T-helper 2 cell treated with Interferon-gamma antibody and Interleukin-4, amounts not matched to agents 5 μg/mL and 100 μg/mL, for 36 hours (primary cell): Measurements from ENCODE around the gene CA5B.
"Not testable (repeated sequence)": the region's sequence is repeated elsewhere in the genome, so short reads cannot be mapped to it uniquely, and the experiment has no call there.

Experiments
- DNase-seq: peaks from one replicate; pipeline ENCODE4 v3.0.0; 2021; ENCODE audit warnings: low spot score
- H3K27ac Mint-ChIP-seq: one replicate; pipeline ENCODE4 v1.8.0; 2021; ENCODE audit warnings: mild to moderate bottlenecking, mixed read lengths
- H3K27me3 Mint-ChIP-seq: one replicate; pipeline ENCODE4 v1.8.0; 2021; ENCODE audit warnings: low read depth, mixed read lengths
- H3K36me3 Mint-ChIP-seq: one replicate; pipeline ENCODE4 v1.8.0; 2021; ENCODE audit warnings: low read depth, mixed read lengths
- H3K4me1 Mint-ChIP-seq: one replicate; pipeline ENCODE4 v1.8.0; 2021; ENCODE audit warnings: low read depth, mixed read lengths
- H3K4me3 Mint-ChIP-seq: one replicate; pipeline ENCODE4 v1.8.0; 2022; ENCODE audit warnings: mild to moderate bottlenecking, moderate library complexity, mixed read lengths
- H3K9me3 Mint-ChIP-seq: one replicate; pipeline ENCODE4 v1.8.0; 2021; ENCODE audit warnings: mixed read lengths

The CA5B gene, protein sequence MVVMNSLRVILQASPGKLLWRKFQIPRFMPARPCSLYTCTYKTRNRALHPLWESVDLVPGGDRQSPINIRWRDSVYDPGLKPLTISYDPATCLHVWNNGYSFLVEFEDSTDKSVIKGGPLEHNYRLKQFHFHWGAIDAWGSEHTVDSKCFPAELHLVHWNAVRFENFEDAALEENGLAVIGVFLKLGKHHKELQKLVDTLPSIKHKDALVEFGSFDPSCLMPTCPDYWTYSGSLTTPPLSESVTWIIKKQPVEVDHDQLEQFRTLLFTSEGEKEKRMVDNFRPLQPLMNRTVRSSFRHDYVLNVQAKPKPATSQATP

DNA sequence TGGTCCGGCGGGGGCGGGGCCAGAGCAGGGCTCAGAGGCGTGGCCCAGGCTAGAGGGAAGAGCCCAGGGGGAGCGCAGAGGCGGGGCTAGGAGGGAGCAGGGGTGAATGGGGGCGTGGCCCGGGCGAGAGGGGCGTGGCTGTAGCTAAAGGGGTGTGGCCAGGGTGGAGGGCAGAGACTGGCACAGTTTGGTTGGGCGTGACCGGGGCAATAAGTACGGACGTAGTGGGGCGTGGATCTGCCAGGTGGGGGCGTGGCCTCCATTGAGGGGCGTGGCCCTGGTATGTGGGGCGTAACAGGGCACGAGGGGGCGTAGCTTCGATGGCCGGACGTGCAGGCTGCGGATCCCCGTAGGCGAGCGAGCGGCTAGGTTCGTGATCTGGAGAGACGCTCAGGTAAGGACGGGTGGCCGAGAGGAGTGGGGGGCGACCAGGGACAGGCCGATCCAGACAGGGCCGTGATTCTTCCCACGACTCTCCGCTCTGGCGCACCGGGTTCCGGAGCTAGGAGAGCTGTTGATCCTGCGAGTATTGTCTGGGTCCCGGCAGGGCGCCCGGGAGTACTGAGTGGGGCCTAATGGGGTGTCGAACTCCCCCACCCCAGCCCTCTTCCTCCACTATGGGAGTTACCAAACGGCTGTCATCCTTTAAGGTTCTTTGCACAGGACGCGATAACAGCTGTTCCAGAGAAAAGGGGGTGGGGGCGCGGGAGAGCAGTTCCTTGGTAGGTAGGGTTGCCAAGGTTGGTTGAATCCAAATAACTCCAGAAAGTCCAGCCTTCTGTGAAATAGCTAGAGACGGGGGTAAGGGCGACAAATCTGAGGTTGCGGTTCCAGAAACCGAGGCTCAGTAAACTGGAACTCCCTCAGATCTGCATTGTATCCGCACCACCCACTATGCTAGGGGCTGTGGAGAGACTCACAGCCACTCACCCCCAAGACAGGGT lies at the start of gene CA5B:
Gene CA5B (plus strand): TSS at position 312 of the 944 bp plus-strand sequence. CDS start 11,754 bp downstream, outside the sequence.
- Mint-ChIP-seq H3K4me1 (peaks cover 28% of the 10 kb centered on the region), H3K4me3 (peak within 1 kb of the TSS; percentile 92), H3K9me3 (no peaks in the 10 kb centered on the region), H3K27me3 (no peaks in the 10 kb centered on the region), H3K36me3 (peaks cover 16% of the 10 kb centered on the region), H3K27ac (peak within 1 kb of the TSS; percentile 88)
- DNase-seq = peak; percentile 91

DNA sequence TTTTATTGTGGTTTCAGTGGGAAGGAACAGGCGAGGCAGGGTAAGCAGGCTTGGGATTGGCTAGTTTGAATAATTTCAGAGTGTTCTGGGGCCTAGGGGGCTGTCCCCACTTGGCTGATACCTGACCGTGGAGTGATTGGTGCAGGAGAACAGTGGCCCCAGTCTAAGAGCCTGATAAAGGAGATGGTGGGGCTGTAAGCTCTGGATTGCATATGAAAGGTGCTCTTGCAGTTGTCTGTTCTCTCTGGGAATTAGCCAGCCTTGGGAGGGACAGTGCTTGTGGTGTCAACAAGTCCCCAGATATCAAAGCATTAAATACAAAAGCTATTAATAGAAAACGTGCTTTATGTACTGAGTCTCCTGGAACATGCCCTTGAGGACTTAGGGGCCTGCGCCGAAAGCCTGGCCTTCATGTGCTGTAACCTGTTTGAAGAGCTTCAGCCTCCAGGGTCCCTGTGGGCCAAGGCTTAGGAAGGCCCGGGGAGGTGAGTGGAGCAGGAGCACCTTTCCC lies 43.1 kb upstream of the CA5B start:
- peaks cover 18% of the 10 kb centered on the region for H3K36me3 Mint-ChIP-seq
- no peaks in the 10 kb centered on the region for H3K9me3 Mint-ChIP-seq
- no peak for DNase-seq
- no peaks in the 10 kb centered on the region for H3K27me3 Mint-ChIP-seq
- peaks cover 2% of the 10 kb centered on the region for H3K4me1 Mint-ChIP-seq
- H3K27ac Mint-ChIP-seq = no peak overlapping the region
- no peak overlapping the region for H3K4me3 Mint-ChIP-seq

GRCh38 chrX:15696516-15696915 lies 41.6 kb upstream of the CA5B start:
- no peaks in the 10 kb centered on the region for H3K9me3 Mint-ChIP-seq
- no peak overlapping the region for H3K4me3 Mint-ChIP-seq
- DNase-seq = no peak
- no peaks in the 10 kb centered on the region for H3K27me3 Mint-ChIP-seq
- H3K4me1 Mint-ChIP-seq = peaks cover 2% of the 10 kb centered on the region
- no peak overlapping the region for H3K27ac Mint-ChIP-seq
- H3K36me3 Mint-ChIP-seq = peaks cover 10% of the 10 kb centered on the region

DNA sequence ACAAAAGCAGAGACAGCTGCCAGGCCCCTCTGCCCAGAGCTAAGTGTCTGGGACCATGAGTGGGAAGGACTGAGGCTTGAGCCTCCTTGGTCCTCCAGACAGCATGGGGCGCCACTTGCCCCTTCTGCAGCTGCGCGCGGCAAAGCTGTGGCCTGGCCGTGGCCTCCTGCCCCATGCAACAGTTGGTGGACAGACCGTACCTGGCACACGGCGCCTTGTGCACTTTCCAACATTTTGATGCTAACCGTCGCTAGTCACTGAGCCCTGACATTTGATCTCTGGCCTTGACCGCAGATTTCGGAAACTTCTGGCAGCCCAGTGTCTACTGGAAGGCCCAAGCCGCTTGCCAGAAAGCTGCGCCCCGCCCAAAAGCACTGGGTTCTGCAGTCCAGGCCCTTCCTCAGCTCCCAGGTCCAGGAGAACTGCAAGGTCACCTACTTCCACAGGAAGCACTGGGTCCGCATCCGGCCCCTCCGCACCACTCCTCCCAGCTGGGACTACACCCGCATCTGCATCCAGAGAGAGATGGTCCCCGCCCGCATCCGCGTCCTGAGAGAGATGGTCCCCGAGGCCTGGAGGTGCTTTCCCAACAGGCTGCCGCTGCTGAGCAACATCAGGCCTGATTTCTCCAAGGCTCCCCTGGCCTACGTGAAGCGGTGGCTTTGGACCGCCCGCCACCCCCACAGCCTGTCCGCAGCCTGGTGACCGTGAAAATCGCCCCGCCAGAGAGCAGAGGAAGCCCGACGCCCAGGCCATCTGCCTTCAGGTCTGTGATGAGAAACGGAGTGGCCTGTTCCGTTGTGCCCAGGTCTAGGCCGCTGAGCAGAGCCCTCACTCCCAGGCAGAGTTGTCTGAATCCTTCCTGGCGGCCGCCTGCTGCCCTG lies 35.3 kb upstream of the CA5B start:
- H3K27me3 Mint-ChIP-seq = no peaks in the 10 kb centered on the region
- DNase-seq = no peak
- H3K4me1 Mint-ChIP-seq = no peaks in the 10 kb centered on the region
- no peak overlapping the region for H3K4me3 Mint-ChIP-seq
- H3K27ac Mint-ChIP-seq = no peak overlapping the region
- H3K9me3 Mint-ChIP-seq = no peaks in the 10 kb centered on the region
- H3K36me3 Mint-ChIP-seq = no peaks in the 10 kb centered on the region

DNA sequence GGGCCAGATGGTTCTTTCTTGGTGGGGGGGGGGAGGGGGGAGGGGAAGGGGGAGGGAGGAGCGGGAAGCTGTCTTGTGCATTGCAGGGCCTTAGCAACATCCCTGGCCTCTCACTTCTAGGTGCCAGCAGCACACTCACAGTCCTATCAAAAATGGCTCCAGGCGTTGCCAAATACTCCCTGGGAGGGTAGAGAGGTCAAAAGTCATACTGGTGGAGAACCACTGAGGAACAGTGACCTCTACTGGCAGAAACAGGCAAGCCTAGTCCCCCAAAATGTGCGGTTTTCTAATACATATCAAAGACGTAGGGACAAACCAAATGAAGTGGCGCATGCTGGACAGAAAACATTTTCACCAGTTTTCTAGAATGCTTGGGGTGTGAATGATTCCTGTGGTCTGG lies 34.3 kb upstream of the CA5B start:
- H3K4me3 Mint-ChIP-seq, H3K36me3 Mint-ChIP-seq, H3K4me1 Mint-ChIP-seq, H3K27ac Mint-ChIP-seq, DNase-seq, H3K27me3 Mint-ChIP-seq, H3K9me3 Mint-ChIP-seq: not testable (repeated sequence)

DNA sequence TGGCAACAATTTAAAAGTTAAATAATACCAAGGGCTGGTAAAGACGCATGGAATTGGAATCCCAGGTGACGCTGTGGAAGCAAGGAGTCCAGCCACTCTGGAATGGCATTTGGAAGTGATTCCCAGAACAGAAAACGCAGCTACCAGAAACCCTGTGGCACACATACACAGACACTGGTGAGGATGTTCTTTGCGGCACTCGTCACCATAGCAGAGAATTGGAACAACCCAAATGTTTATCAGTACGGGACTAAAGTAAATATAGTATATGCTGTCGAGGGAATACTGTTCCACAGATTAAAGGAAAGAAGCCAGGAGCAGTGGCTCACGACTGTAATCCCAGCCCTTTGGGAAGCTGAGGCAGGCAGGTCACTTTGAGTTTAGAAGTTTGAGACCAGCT lies 33.8 kb upstream of the CA5B start:
- not testable (repeated sequence) for H3K27ac Mint-ChIP-seq, H3K27me3 Mint-ChIP-seq, DNase-seq, H3K9me3 Mint-ChIP-seq, H3K36me3 Mint-ChIP-seq, H3K4me3 Mint-ChIP-seq, H3K4me1 Mint-ChIP-seq

- Mint-ChIP-seq H3K4me1 (no peaks in the 10 kb centered on the region), H3K27me3 (no peaks in the 10 kb centered on the region), H3K36me3 (peaks cover 2% of the 10 kb centered on the region), H3K4me3 (no peak overlapping the region), H3K9me3 (no peaks in the 10 kb centered on the region), H3K27ac (no peak overlapping the region)
- DNase-seq = no peak
These were observed 23.5 kb upstream of the CA5B start for GRCh38 chrX:15714529-15714928.

DNA sequence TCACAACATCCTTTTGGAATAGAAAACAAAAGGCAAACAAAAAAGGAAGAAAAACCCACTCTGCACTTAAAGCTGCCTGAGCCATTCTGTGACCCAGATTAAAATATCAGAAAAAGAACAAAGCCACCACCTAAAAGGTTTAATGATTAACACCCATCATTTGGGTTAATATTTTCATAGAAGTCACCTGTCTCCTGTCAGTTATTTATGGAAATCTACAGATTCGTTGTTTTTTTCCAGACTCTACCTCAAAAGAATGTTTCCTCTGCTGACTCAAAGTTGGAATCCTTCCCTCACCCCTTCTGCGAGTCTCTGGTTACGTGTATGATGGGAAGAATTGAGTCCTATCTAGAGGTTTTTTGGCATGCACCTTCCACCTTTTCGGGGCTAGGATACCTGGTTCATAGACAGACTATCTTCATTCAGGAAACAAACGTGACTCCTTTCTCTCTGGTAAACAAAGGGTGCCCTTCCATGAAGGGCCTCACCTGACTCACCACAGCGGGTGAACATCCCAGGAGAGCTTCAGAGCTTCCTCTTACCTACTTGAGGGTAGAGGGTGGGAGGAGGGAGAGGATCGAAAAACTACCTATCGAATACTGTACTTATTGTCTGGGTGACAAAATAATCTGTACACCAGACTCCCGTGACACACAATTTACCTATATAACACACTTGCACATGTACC lies 19.6 kb upstream of the CA5B start:
- Mint-ChIP-seq H3K27ac (no peak overlapping the region), H3K9me3 (no peaks in the 10 kb centered on the region), H3K27me3 (no peaks in the 10 kb centered on the region), H3K4me1 (no peaks in the 10 kb centered on the region), H3K36me3 (peaks cover 2% of the 10 kb centered on the region), H3K4me3 (no peak overlapping the region)
- no peak for DNase-seq

DNA sequence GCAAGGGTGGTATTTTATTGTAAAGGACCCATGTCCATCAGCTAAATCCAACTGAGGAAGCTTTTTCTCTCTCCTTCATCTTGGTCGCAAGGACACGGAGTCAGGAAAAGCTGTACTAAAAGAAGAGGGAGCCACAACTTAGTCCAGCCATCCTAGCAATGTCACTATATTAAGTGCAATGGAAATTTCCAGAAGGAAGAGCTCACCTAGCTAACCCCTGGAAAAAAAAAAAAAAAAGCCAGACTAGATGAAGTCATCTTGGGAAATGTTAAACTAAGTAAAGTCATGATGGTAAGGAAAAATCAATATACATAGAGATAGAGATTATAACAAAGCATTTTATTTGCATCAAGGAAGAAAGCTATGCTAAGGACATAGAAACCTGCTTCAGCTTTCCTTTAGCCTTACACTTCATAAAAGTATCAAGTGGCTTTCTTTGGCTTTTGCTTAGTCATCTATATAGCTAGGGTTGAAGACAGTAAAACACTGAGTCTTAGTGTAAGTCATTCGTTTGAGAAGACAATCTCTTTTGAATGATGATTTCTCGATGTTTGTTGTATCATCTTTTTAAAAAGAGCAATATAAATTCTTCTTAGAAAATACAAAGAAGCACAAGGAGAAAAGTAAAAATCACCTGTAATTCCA lies 18.6 kb upstream of the CA5B start:
- peaks cover 2% of the 10 kb centered on the region for H3K36me3 Mint-ChIP-seq

GRCh38 chrX:15721911-15722310 lies 16.2 kb upstream of the CA5B start:
- Mint-ChIP-seq H3K36me3 (peaks cover 2% of the 10 kb centered on the region), H3K4me3 (no peak overlapping the region), H3K9me3 (no peaks in the 10 kb centered on the region), H3K27ac (no peak overlapping the region), H3K27me3 (no peaks in the 10 kb centered on the region), H3K4me1 (no peaks in the 10 kb centered on the region)
- no peak for DNase-seq

More for the DNA sequence above, 18.6 kb upstream of the CA5B start:
- Mint-ChIP-seq H3K27me3 (no peaks in the 10 kb centered on the region), H3K9me3 (no peaks in the 10 kb centered on the region), H3K4me3 (no peak overlapping the region), H3K27ac (no peak overlapping the region), H3K4me1 (no peaks in the 10 kb centered on the region)
- DNase-seq = no peak

- no peak overlapping the region for H3K27ac Mint-ChIP-seq
- no peak overlapping the region for H3K4me3 Mint-ChIP-seq
- H3K9me3 Mint-ChIP-seq = no peaks in the 10 kb centered on the region
- H3K36me3 Mint-ChIP-seq = no peaks in the 10 kb centered on the region
- H3K27me3 Mint-ChIP-seq = no peaks in the 10 kb centered on the region
- H3K4me1 Mint-ChIP-seq = no peaks in the 10 kb centered on the region
- no peak for DNase-seq
These were observed 14.1 kb upstream of the CA5B start for GRCh38 chrX:15723887-15724517.

- Mint-ChIP-seq H3K27ac (no peak overlapping the region), H3K27me3 (no peaks in the 10 kb centered on the region), H3K36me3 (no peaks in the 10 kb centered on the region), H3K4me1 (no peaks in the 10 kb centered on the region), H3K4me3 (no peak overlapping the region), H3K9me3 (no peaks in the 10 kb centered on the region)
- no peak for DNase-seq
These were observed 13.2 kb upstream of the CA5B start for GRCh38 chrX:15724911-15725310.
